CD1c-positive myeloid dendritic cell (primary cell): ENCODE measurements around the gene AOPEP.

Experiments used
- DNase-seq: peaks from one replicate; pipeline ENCODE4 v3.0.0-alpha.2; 2016; ENCODE audit errors: extremely low spot score

Gene AOPEP

GRCh38 chr9:95079461-95079860 lies 353.0 kb downstream of the AOPEP start:
- no peak for DNase-seq

GRCh38 chr9:95080961-95081647 lies 354.6 kb downstream of the AOPEP start:
- DNase-seq = no peak

GRCh38 chr9:95081998-95082397 lies 355.5 kb downstream of the AOPEP start:
- DNase-seq = no peak

- DNase-seq = no peak
Measured at GRCh38 chr9:95082401-95083084, 356.0 kb downstream of the AOPEP start.

- no peak for DNase-seq
Measured at GRCh38 chr9:95083086-95083768, 356.7 kb downstream of the AOPEP start.

GRCh38 chr9:95084254-95084934 lies 357.9 kb downstream of the AOPEP start:
- no peak for DNase-seq

- no peak for DNase-seq
Measured at GRCh38 chr9:95085036-95085770, 358.7 kb downstream of the AOPEP start.

- DNase-seq = no peak
Measured at GRCh38 chr9:95085861-95086563, 359.5 kb downstream of the AOPEP start.

- no peak for DNase-seq
Measured at GRCh38 chr9:95086564-95086955, 360.1 kb downstream of the AOPEP start.

- no peak for DNase-seq
Measured at GRCh38 chr9:95087659-95088242, 361.3 kb downstream of the AOPEP start.

GRCh38 chr9:95088421-95089161 lies 362.1 kb downstream of the AOPEP start:
- DNase-seq = no peak

GRCh38 chr9:95089257-95090022 lies 362.9 kb downstream of the AOPEP start:
- no peak for DNase-seq

GRCh38 chr9:95090023-95090791 lies 363.7 kb downstream of the AOPEP start:
- no peak for DNase-seq

- no peak for DNase-seq
Measured at GRCh38 chr9:95090871-95091577, 364.5 kb downstream of the AOPEP start.

GRCh38 chr9:95091601-95092261 lies 365.2 kb downstream of the AOPEP start:
- no peak for DNase-seq

- DNase-seq = no peak
Measured at GRCh38 chr9:95092262-95093072, 366.0 kb downstream of the AOPEP start.
